Measurements from ENCODE around the gene DISP3. TPM values are rescaled to one million over a fixed set of nuclear protein-coding genes. Genes with fewer than 3 reads are reported as not detected.

Gene DISP3
- total RNA-seq, 1 donor from 2014 or later, result 0.05 TPM

- Mint-ChIP-seq H3K9me3 (ENCODE audit: low read depth) (no peaks in the 10 kb centered on the region), H3K36me3 (ENCODE audit: low read depth) (no peaks in the 10 kb centered on the region), H3K27me3 (ENCODE audit: low read depth) (peaks cover 3% of the 10 kb centered on the region), H3K27ac (ENCODE audit: unreplicated experiment) (no peak overlapping the region), H3K4me1 (ENCODE audit: low read depth) (no peaks in the 10 kb centered on the region), H3K4me3 (ENCODE audit: unreplicated experiment) (no peak overlapping the region)
- TF ChIP-seq CTCF (IDR thresholded peaks at IDR 0.05), result no peak
- DNase-seq (ENCODE audit: low spot score), result peak; percentile 66
Observed at GRCh38 chr1:11518791-11519628, 40.1 kb downstream of the DISP3 start.

- Mint-ChIP-seq H3K4me1 (ENCODE audit: low read depth) (no peaks in the 10 kb centered on the region), H3K4me3 (ENCODE audit: unreplicated experiment) (no peak overlapping the region), H3K27me3 (ENCODE audit: low read depth) (peaks cover 3% of the 10 kb centered on the region), H3K27ac (ENCODE audit: unreplicated experiment) (no peak overlapping the region), H3K9me3 (ENCODE audit: low read depth) (no peaks in the 10 kb centered on the region), H3K36me3 (ENCODE audit: low read depth) (no peaks in the 10 kb centered on the region)
- no peak for TF ChIP-seq CTCF (IDR thresholded peaks at IDR 0.05)
- peak; percentile 82 for DNase-seq (ENCODE audit: low spot score)
Observed at GRCh38 chr1:11519629-11520031, 40.7 kb downstream of the DISP3 start.

- no peaks in the 10 kb centered on the region for H3K36me3 Mint-ChIP-seq (ENCODE audit: low read depth)
- DNase-seq (ENCODE audit: low spot score), result peak; percentile 90
- H3K27me3 Mint-ChIP-seq (ENCODE audit: low read depth), result peaks cover 3% of the 10 kb centered on the region
- no peak for TF ChIP-seq CTCF (IDR thresholded peaks at IDR 0.05)
- no peaks in the 10 kb centered on the region for H3K4me1 Mint-ChIP-seq (ENCODE audit: low read depth)
- no peak overlapping the region for H3K27ac Mint-ChIP-seq (ENCODE audit: unreplicated experiment)
- H3K4me3 Mint-ChIP-seq (ENCODE audit: unreplicated experiment), result no peak overlapping the region
- H3K9me3 Mint-ChIP-seq (ENCODE audit: low read depth), result no peaks in the 10 kb centered on the region
Observed at GRCh38 chr1:11520531-11521233, 41.7 kb downstream of the DISP3 start.

DNA sequence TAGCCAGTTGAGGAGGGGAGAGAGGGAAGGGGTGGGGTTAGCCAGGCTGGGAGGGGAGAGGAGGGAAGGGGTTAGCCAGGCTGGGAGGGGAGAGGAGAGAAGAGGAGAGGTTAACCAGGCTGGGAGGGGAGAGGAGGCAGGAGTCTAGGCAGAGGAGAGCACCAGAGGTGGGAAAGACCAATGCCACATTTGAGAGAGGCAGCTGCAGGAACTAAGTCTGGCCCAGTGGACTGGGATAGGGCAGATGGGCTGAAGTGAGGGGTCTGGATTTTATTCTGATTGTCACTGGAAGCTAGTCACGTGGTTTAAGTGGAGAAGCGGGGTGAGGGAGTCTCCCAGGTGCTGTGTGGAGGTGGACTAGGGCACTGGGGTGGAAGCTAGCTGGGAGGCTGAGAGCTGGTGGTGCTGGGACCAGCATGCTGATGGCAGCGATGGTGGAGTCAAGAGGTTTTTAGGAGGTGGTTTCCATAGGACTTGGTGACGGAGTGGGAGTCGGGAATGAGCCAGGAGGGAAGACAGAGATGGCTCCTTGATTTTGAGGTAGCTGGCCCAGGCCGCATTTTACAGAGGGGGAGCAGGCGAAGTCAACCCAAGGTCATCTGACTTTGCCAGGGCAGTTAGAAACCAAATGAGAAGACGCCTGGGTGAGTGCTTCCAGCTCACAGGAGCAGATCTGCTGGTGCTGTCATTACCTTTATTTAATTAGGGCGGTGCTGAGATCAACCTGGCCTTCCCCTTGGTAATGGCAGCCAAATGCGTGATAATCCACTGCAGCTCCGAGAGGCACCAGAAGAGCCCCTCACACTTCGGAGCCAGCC lies 42.8 kb downstream of the DISP3 start:
- H3K4me1 Mint-ChIP-seq (ENCODE audit: low read depth), result no peaks in the 10 kb centered on the region
- TF ChIP-seq CTCF (IDR thresholded peaks at IDR 0.05), result no peak
- H3K9me3 Mint-ChIP-seq (ENCODE audit: low read depth), result no peaks in the 10 kb centered on the region
- H3K27me3 Mint-ChIP-seq (ENCODE audit: low read depth), result peaks cover 3% of the 10 kb centered on the region
- no peak overlapping the region for H3K4me3 Mint-ChIP-seq (ENCODE audit: unreplicated experiment)
- no peaks in the 10 kb centered on the region for H3K36me3 Mint-ChIP-seq (ENCODE audit: low read depth)
- peak; percentile 55 for DNase-seq (ENCODE audit: low spot score)
- H3K27ac Mint-ChIP-seq (ENCODE audit: unreplicated experiment), result no peak overlapping the region
